ENCODE measurements around the gene SPRING1.
A peak's percentile ranks its signal among the peaks of the same experiment; 100 is the strongest.

Gene SPRING1

GRCh38 chr12:116726694-116727093 is 11.2 kb downstream of the SPRING1 start:
- no peaks in the 10 kb centered on the region for H3K27me3 Mint-ChIP-seq (ENCODE audit: low read depth, poor library complexity)
- no peak overlapping the region for H3K27ac Mint-ChIP-seq
- TF ChIP-seq CTCF (IDR thresholded peaks at IDR 0.05): no peak
- peaks cover 40% of the 10 kb centered on the region for H3K4me1 Mint-ChIP-seq
- peaks cover 11% of the 10 kb centered on the region for H3K36me3 Mint-ChIP-seq (ENCODE audit: low read depth)
- no peak for DNase-seq
- H3K4me3 Mint-ChIP-seq: no peak overlapping the region
- H3K9me3 Mint-ChIP-seq: no peaks in the 10 kb centered on the region

- Mint-ChIP-seq H3K4me1 (peaks cover 82% of the 10 kb centered on the region), H3K4me3 (peak overlapping the region; percentile 20), H3K9me3 (no peaks in the 10 kb centered on the region), H3K27ac (peak overlapping the region; percentile 5), H3K36me3 (ENCODE audit: low read depth) (peaks cover 8% of the 10 kb centered on the region), H3K27me3 (ENCODE audit: low read depth, poor library complexity) (no peaks in the 10 kb centered on the region)
- no peak for TF ChIP-seq CTCF (IDR thresholded peaks at IDR 0.05)
- DNase-seq: no peak
Observed at GRCh38 chr12:116722245-116722644, 15.6 kb downstream of the SPRING1 start.

- Mint-ChIP-seq H3K4me3 (peak overlapping the region; percentile 64), H3K27ac (peak overlapping the region; percentile 94), H3K36me3 (ENCODE audit: low read depth) (peaks cover 26% of the 10 kb centered on the region), H3K4me1 (peaks cover 93% of the 10 kb centered on the region), H3K9me3 (no peaks in the 10 kb centered on the region), H3K27me3 (ENCODE audit: low read depth, poor library complexity) (no peaks in the 10 kb centered on the region)
- peak; percentile 59 for DNase-seq
- no peak for TF ChIP-seq CTCF (IDR thresholded peaks at IDR 0.05)
Observed at GRCh38 chr12:116719731-116720528, 17.9 kb downstream of the SPRING1 start.

- peak overlapping the region; percentile 6 for H3K27ac Mint-ChIP-seq
- TF ChIP-seq CTCF (IDR thresholded peaks at IDR 0.05): no peak
- no peaks in the 10 kb centered on the region for H3K27me3 Mint-ChIP-seq (ENCODE audit: low read depth, poor library complexity)
- no peak for DNase-seq
- H3K9me3 Mint-ChIP-seq: no peaks in the 10 kb centered on the region
- peaks cover 93% of the 10 kb centered on the region for H3K4me1 Mint-ChIP-seq
- peaks cover 30% of the 10 kb centered on the region for H3K36me3 Mint-ChIP-seq (ENCODE audit: low read depth)
- H3K4me3 Mint-ChIP-seq: no peak overlapping the region
Observed at GRCh38 chr12:116718655-116719454, 19.0 kb downstream of the SPRING1 start.

- no peak for TF ChIP-seq CTCF (IDR thresholded peaks at IDR 0.05)
- peak; percentile 26 for DNase-seq
- Mint-ChIP-seq H3K27me3 (ENCODE audit: low read depth, poor library complexity) (no peaks in the 10 kb centered on the region), H3K36me3 (ENCODE audit: low read depth) (peaks cover 30% of the 10 kb centered on the region), H3K9me3 (no peaks in the 10 kb centered on the region), H3K4me1 (peaks cover 93% of the 10 kb centered on the region), H3K27ac (peak overlapping the region; percentile 50), H3K4me3 (peak overlapping the region; percentile 54)
Observed at GRCh38 chr12:116717466-116718437, 20.1 kb downstream of the SPRING1 start.

Data from nephron progenitor cell (in vitro differentiated cells).